CD4-positive, alpha-beta T cell (primary cell): ENCODE data around the gene FASTK. TPM values are rescaled to one million over a fixed set of nuclear protein-coding genes. Genes with fewer than 3 reads are reported as not detected.

ENCODE experiments used
- ATAC-seq: fragments of 200-7000 bp; cut with Tn5 transposase; one replicate; pipeline ENCODE4 v1.10.0; 2022; ENCODE audit warnings: mild to moderate bottlenecking; ENCODE audit not compliant: poor library complexity
- CTCF ChIA-PET: fragments of 350-600 bp; sonication (Branson Sonifier 250); formaldehyde crosslinking; loops from one replicate; lab custom pipeline; 2021; ENCODE audit warnings: antibody characterized with exemption, inconsistent platforms; lab: Charles Lee
- POLR2A ChIA-PET: fragments of 350-600 bp; sonication (Branson Sonifier 250); formaldehyde crosslinking; loops from one replicate; lab custom pipeline; 2021; ENCODE audit warnings: antibody characterized with exemption, inconsistent platforms; lab: Charles Lee
- DNase-seq, 14 experiments: peaks; one replicate each; pipeline ENCODE4 v3.0.0-alpha.2; 2013 to 2020; ENCODE audit warnings: mixed read lengths in 2 of 14
- H3K27ac ChIP-seq, 2 donors: one replicate each; pipeline versions ENCODE4 v1.5.1 to v1.7.0; 2013; ENCODE audit warnings: low read length in 2 of 2, low read depth in 1 of 2, mild to moderate bottlenecking in 1 of 2
- H3K27me3 ChIP-seq, 2 experiments: 1 replicate in 1 of 2; 2 replicates in 1 of 2; pipeline versions ENCODE4 v1.6.1 to v1.7.0; 2013; ENCODE audit warnings: low read length in 2 of 2, control low read depth in 1 of 2, mild to moderate bottlenecking in 1 of 2, moderate library complexity in 1 of 2; ENCODE audit not compliant: insufficient read depth in 2 of 2, control insufficient read depth in 1 of 2
- H3K36me3 ChIP-seq: one replicate; pipeline ENCODE4 v1.6.1; 2013; ENCODE audit warnings: low read length, control low read depth; ENCODE audit not compliant: insufficient read depth
- H3K4me1 ChIP-seq: one replicate; pipeline ENCODE4 v1.6.1; 2013; ENCODE audit warnings: low read length, control low read depth; ENCODE audit not compliant: insufficient read depth
- H3K4me3 ChIP-seq: one replicate; pipeline ENCODE4 v1.5.1; 2013; ENCODE audit warnings: mild to moderate bottlenecking, low read length, moderate library complexity
- H3K9me3 ChIP-seq, 2 experiments: 1 replicate in 1 of 2; 2 replicates in 1 of 2; pipeline versions ENCODE4 v1.6.1 to v1.7.0; 2013; ENCODE audit warnings: low read length in 2 of 2, mild to moderate bottlenecking in 2 of 2, control low read depth in 1 of 2, moderate library complexity in 1 of 2; ENCODE audit not compliant: control insufficient read depth in 1 of 2, insufficient read depth in 1 of 2
- H3K27ac Mint-ChIP-seq: one replicate; pipeline ENCODE4 v1.8.0; 2020; ENCODE audit warnings: mixed read lengths
- H3K27me3 Mint-ChIP-seq: one replicate; pipeline ENCODE4 v1.8.0; 2021; ENCODE audit warnings: mixed read lengths
- H3K36me3 Mint-ChIP-seq: one replicate; pipeline ENCODE4 v1.8.0; 2021; ENCODE audit warnings: low read depth, mixed read lengths
- H3K4me1 Mint-ChIP-seq: one replicate; pipeline ENCODE4 v1.8.0; 2021; ENCODE audit warnings: low read depth, mixed read lengths
- H3K4me3 Mint-ChIP-seq: one replicate; pipeline ENCODE4 v1.8.0; 2020; ENCODE audit warnings: mild to moderate bottlenecking, mixed read lengths
- H3K9me3 Mint-ChIP-seq: one replicate; pipeline ENCODE4 v1.8.0; 2020; ENCODE audit warnings: mixed read lengths
- intact Hi-C, 2 experiments: fragments of 100-400 bp; cut with DNase I in 1 of 2; cut with micrococcal nuclease in 1 of 2; formaldehyde crosslinking; loops; one replicate each; pipeline versions ENCODE4 v1.15.1 to v1.9.0; 2023 to 2025; cut with DNase I, micrococcal nuclease
- total RNA-seq, 174 experiments: library from RNA in 2 of 174; stranded (reverse) in 2 of 174; gene quantifications; one replicate each; pipeline ENCODE4 v1.2.3 and lab custom pipeline; 2021 to 2026
- TF ChIP-seq, protein P1 (sequence below): fragments of 200-600 bp; IDR thresholded peaks from one replicate; pipeline ENCODE4 v1.8.0; 2022; ENCODE audit warnings: antibody characterized with exemption, mild to moderate bottlenecking

The FASTK gene
- total RNA-seq, 2 experiments from 2014 or later = 82.2 to 84.2 TPM

DNA sequence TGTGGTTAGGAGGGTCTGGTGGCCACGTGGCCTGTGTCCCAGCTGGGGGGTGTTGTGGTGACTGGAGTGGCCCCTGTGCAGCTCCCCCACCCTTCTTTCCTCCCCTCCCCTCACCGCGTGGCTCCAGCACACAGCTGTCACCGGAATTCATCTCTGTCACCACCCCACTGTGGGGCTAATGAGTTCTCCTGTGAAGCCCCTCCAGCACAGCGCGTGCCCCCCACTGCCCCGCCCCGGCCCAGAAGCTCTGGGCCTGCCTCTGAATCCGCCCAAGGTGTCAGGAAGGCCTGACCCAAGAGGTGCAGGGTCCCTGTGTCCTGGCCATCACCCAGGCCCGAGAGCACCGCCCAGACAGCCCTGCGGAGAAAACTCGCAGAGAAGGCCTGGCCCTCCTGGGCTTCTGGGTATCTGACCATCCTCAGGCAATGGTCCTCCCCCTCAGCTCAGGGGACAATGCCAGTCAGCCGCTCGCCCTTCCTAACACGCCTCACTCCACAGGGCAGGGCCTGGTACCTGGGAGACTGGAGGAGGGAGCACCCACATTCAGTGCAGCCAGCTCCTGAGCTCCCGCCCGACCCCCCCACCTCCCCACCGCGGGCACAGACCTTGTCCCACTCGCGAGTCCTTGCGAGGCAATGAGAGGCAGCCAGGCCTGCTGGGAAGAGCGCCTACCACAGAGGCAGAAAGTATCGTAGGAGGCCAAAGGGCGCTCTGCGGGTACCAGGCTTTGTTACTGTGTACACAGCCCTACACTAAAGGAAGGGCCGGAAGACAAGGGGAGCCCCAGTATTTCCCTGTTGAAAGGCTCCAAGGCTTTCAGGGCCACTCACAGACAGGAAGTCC, 48.7 kb upstream of the FASTK start:
- DNase-seq (no peak), ATAC-seq (no peak)
- H3K36me3 Mint-ChIP-seq = peaks cover 41% of the 10 kb centered on the region
- Histone ChIP-seq H3K27ac (no peak overlapping the region), H3K36me3 (peaks cover 46% of the 10 kb centered on the region), H3K4me3 (no peak overlapping the region), H3K9me3 (no peaks in the 10 kb centered on the region), H3K27me3 (no peaks in the 10 kb centered on the region), H3K4me1 (no peaks in the 10 kb centered on the region)
- H3K27me3 Mint-ChIP-seq = no peaks in the 10 kb centered on the region
- H3K4me3 Mint-ChIP-seq = no peak overlapping the region
- H3K9me3 Mint-ChIP-seq = no peaks in the 10 kb centered on the region
- CTCF ChIA-PET = no interaction called here
- H3K27ac Mint-ChIP-seq = no peak overlapping the region
- H3K4me1 Mint-ChIP-seq = no peaks in the 10 kb centered on the region
- POLR2A ChIA-PET = no interaction called here
- intact Hi-C loops = no loop called here
- TF ChIP-seq, protein P1, sequence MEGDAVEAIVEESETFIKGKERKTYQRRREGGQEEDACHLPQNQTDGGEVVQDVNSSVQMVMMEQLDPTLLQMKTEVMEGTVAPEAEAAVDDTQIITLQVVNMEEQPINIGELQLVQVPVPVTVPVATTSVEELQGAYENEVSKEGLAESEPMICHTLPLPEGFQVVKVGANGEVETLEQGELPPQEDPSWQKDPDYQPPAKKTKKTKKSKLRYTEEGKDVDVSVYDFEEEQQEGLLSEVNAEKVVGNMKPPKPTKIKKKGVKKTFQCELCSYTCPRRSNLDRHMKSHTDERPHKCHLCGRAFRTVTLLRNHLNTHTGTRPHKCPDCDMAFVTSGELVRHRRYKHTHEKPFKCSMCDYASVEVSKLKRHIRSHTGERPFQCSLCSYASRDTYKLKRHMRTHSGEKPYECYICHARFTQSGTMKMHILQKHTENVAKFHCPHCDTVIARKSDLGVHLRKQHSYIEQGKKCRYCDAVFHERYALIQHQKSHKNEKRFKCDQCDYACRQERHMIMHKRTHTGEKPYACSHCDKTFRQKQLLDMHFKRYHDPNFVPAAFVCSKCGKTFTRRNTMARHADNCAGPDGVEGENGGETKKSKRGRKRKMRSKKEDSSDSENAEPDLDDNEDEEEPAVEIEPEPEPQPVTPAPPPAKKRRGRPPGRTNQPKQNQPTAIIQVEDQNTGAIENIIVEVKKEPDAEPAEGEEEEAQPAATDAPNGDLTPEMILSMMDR = no peak

DNA sequence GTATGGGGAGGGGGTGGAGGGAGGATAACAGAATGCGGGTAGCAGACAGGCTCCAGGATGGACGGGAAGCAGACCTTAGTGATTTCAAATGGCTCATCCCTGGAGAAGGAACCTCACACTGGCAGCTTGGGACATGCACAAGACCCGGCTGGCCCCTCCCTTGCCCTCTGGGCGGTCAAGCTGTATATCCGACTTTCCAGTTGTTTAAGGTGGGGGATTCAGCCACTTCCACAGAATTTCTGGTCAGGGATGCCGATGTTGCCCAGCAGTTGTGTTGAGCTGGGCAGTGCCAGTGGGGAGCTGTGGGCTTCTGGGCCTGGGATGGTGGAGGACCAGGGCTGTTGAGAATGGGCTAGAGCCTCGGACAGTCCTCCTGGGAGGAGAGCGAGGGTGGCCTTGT, 48.1 kb upstream of the FASTK start:
- CTCF ChIA-PET = no interaction called here
- H3K9me3 ChIP-seq = no peaks in the 10 kb centered on the region
- peaks cover 46% of the 10 kb centered on the region for H3K36me3 Mint-ChIP-seq
- POLR2A ChIA-PET = no interaction called here
- H3K4me3 Mint-ChIP-seq = no peak overlapping the region
- H3K27me3 Mint-ChIP-seq = no peaks in the 10 kb centered on the region
- ATAC-seq (no peak), DNase-seq (no peak)
- H3K27ac ChIP-seq = no peak overlapping the region
- no peak overlapping the region for H3K27ac Mint-ChIP-seq
- H3K36me3 ChIP-seq = peaks cover 40% of the 10 kb centered on the region
- H3K4me1 Mint-ChIP-seq = peaks cover 5% of the 10 kb centered on the region
- no peaks in the 10 kb centered on the region for H3K9me3 Mint-ChIP-seq
- no peak overlapping the region for H3K4me3 ChIP-seq
- no peaks in the 10 kb centered on the region for H3K27me3 ChIP-seq
- intact Hi-C loops = no loop called here
- H3K4me1 ChIP-seq = peaks cover 6% of the 10 kb centered on the region
- TF ChIP-seq, protein P1 = no peak

DNA sequence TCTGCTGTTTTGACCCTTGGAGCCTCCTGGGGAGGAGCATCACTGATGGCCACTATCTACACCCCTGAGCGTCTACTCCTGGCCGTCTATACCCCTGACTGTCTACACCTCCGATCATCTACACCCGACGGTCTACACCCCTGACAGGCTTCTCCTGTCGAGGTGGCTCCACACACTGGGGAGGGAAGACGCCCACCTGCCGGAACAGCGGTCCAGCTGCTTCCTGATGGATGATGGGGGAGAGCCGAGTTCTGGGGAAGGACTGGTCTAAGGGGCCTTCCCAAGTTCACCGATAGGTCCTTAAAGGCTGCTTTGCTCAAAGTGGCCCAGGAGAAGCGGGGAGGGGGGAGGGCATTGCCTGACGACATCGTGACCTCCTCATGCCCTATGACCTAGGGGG, 47.5 kb upstream of the FASTK start:
- ATAC-seq (no peak), DNase-seq (no peak)
- Histone ChIP-seq H3K27ac (no peak overlapping the region), H3K4me1 (peaks cover 9% of the 10 kb centered on the region), H3K9me3 (no peaks in the 10 kb centered on the region), H3K27me3 (no peaks in the 10 kb centered on the region), H3K36me3 (peaks cover 36% of the 10 kb centered on the region), H3K4me3 (no peak overlapping the region)
- no peak overlapping the region for H3K27ac Mint-ChIP-seq
- H3K36me3 Mint-ChIP-seq = peaks cover 51% of the 10 kb centered on the region
- intact Hi-C loops = no loop called here
- TF ChIP-seq, protein P1 = no peak
- ChIA-PET POLR2A (no interaction called here), CTCF (interaction anchor here (0.6 kb wide), 1 partner anchor 16 kb away, joined by 3 read pairs; no protein-coding TSS in a partner anchor)
- no peaks in the 10 kb centered on the region for H3K27me3 Mint-ChIP-seq
- H3K4me1 Mint-ChIP-seq = peaks cover 6% of the 10 kb centered on the region
- no peaks in the 10 kb centered on the region for H3K9me3 Mint-ChIP-seq
- no peak overlapping the region for H3K4me3 Mint-ChIP-seq
